NCI-H1092 treated with DMSO at 0.1 percent for 48 hours (cell line): ENCODE measurements around the gene TSPAN9.

Experiments used
- DNase-seq: peaks from one replicate; lab custom pipeline; 2025; lab: John Stamatoyannopoulos, UW

The TSPAN9 gene

GRCh38 chr12:3187846-3188770 lies 110.9 kb downstream of the TSPAN9 start:
- no peak for DNase-seq

- no peak for DNase-seq
Measured at GRCh38 chr12:3189282-3189681, 112.1 kb downstream of the TSPAN9 start.

GRCh38 chr12:3190101-3190500 lies 112.9 kb downstream of the TSPAN9 start:
- DNase-seq: no peak

- DNase-seq: no peak
Measured at GRCh38 chr12:3191450-3191849, 114.3 kb downstream of the TSPAN9 start.

GRCh38 chr12:3192221-3192620 lies 115.0 kb downstream of the TSPAN9 start:
- DNase-seq: no peak

- DNase-seq: no peak
Measured at GRCh38 chr12:3193131-3193530, 116.0 kb downstream of the TSPAN9 start.

GRCh38 chr12:3193755-3194154 lies 116.6 kb downstream of the TSPAN9 start:
- no peak for DNase-seq

- no peak for DNase-seq
Measured at GRCh38 chr12:3195337-3195736, 118.2 kb downstream of the TSPAN9 start.

- no peak for DNase-seq
Measured at GRCh38 chr12:3195859-3196483, 118.8 kb downstream of the TSPAN9 start.

- DNase-seq: no peak
Measured at GRCh38 chr12:3196488-3196887, 119.3 kb downstream of the TSPAN9 start.

- DNase-seq: no peak
Measured at GRCh38 chr12:3197131-3197818, 120.1 kb downstream of the TSPAN9 start.

- no peak for DNase-seq
Measured at GRCh38 chr12:3199551-3200031, 122.4 kb downstream of the TSPAN9 start.

- DNase-seq: peak; percentile 51
Measured at GRCh38 chr12:3200032-3200617, 122.9 kb downstream of the TSPAN9 start.

GRCh38 chr12:3200814-3201233 lies 123.6 kb downstream of the TSPAN9 start:
- DNase-seq: no peak

GRCh38 chr12:3201339-3202051 lies 124.3 kb downstream of the TSPAN9 start:
- DNase-seq: no peak

- DNase-seq: no peak
Measured at GRCh38 chr12:3202096-3202495, 124.9 kb downstream of the TSPAN9 start.

GRCh38 chr12:3202734-3203446 lies 125.7 kb downstream of the TSPAN9 start:
- peak; percentile 53 for DNase-seq

- no peak for DNase-seq
Measured at GRCh38 chr12:3203713-3204112, 126.5 kb downstream of the TSPAN9 start.

GRCh38 chr12:3204143-3204542 lies 127.0 kb downstream of the TSPAN9 start:
- no peak for DNase-seq

GRCh38 chr12:3204730-3205531 lies 127.8 kb downstream of the TSPAN9 start:
- no peak for DNase-seq
